Uterus (tissue), 2 donors: Measurements from ENCODE around the gene NBEAL2.

Experiments used
- POLR2A ChIP-seq, 2 donors: fragments of 450-650 bp; IDR thresholded peaks; one replicate each; pipeline ENCODE4 v1.6.1; 2016; ENCODE audit warnings: antibody characterized with exemption in 2 of 2, mild to moderate bottlenecking in 1 of 2, moderate library complexity in 1 of 2
- TF ChIP-seq, protein P1 (sequence below), 4 experiments: fragments of 200-600 bp in 2 of 4; fragments of 450-650 bp in 2 of 4; sonication (generic) in 2 of 4; IDR thresholded peaks; one replicate each; pipeline ENCODE4 v1.5.1; 2016 to 2019; ENCODE audit warnings: antibody characterized with exemption in 4 of 4, mild to moderate bottlenecking in 2 of 4, moderate library complexity in 1 of 4

DNA sequence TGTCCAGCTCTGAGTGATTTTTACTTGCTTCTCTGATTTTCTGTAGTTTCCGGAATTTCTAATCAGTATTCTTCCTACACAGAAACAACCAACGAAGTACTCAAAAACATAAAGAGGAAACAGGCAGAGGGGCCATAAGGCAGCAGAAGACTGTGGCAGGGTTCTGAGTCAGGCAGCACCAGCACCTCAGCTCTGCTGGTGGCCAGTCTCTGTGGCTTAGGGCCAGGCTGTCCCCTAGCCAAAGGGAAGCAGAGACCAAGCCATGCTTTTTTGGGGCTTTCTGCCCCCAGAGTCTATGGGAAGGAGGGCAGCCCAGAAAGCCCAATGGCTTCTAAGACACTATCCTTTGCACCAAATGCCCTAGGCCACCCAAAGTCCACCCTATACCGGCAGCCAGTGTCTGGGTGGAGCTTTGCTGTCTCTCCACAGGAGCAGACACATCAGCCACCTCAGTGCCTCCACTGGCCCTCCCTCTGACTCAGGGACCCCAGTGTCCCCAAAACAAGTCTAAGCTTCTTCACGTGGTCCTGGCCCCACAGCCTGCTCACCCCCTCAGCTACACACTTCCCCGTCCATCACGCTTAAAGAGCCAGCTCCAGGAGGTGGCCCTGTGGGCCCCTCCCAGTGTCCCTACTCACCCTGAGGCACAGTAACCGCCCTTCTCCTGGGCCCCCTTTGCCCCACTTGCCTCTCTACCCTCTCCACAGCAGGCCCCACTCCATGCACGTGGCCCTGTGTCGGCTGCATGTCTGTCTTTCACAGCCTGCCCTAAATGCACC lies 49.1 kb upstream of the NBEAL2 start:
- no peak for TF ChIP-seq POLR2A (IDR thresholded peaks at IDR 0.05)
- TF ChIP-seq, protein P1, sequence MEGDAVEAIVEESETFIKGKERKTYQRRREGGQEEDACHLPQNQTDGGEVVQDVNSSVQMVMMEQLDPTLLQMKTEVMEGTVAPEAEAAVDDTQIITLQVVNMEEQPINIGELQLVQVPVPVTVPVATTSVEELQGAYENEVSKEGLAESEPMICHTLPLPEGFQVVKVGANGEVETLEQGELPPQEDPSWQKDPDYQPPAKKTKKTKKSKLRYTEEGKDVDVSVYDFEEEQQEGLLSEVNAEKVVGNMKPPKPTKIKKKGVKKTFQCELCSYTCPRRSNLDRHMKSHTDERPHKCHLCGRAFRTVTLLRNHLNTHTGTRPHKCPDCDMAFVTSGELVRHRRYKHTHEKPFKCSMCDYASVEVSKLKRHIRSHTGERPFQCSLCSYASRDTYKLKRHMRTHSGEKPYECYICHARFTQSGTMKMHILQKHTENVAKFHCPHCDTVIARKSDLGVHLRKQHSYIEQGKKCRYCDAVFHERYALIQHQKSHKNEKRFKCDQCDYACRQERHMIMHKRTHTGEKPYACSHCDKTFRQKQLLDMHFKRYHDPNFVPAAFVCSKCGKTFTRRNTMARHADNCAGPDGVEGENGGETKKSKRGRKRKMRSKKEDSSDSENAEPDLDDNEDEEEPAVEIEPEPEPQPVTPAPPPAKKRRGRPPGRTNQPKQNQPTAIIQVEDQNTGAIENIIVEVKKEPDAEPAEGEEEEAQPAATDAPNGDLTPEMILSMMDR (IDR thresholded peaks at IDR 0.05), result no peak
